CD4-positive, alpha-beta T cell treated with Interleukin-21 for 1 hour (primary cell): Measurements from ENCODE around the gene KBTBD12.

Experiments used
- DNase-seq: peaks from one replicate; pipeline ENCODE4 v3.0.0-alpha.2; 2020

The KBTBD12 gene

DNA sequence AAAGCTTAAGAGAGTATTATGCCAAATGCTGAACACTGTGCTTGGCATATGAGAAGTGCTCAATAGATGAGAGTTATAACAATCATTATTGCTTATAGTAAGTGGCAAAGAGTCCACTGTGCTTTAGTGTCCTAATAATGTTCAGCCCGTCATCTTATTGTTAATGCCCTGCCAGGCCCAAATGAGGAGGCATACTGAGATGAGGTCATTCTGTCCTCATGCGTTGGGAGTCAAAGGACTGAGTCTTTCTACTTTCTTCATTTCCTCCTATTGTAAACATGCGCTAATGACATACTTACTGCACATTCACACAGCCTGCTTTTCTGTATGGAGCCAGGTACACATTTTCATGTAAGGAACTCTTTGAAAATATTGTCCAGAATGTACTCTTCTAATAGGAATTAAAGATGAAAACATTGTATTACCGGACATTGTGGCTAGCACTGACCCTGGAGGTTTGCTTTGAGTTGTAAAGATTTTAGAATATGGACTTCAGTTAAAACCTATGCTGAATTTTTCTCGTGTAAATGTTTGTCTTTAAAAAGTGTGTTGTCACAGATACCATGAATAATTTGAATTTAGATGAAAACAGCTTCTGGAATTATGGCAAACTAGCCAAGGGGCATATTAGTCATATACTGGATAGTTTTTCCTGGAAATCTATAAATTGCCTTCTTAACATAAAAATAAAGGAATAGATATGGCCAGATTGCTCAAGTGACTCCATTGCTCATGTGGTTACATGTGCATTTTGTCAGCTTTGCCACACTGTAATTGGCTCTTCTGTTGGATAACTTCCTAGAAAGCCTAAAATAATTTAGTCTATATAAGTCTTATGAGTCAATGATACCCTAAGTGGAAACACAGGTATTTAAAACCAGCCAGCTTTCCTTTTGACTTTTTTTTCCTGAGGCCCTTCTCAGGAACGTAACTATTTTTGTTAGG lies 38.3 kb downstream of the KBTBD12 start:
- no peak for DNase-seq

DNA sequence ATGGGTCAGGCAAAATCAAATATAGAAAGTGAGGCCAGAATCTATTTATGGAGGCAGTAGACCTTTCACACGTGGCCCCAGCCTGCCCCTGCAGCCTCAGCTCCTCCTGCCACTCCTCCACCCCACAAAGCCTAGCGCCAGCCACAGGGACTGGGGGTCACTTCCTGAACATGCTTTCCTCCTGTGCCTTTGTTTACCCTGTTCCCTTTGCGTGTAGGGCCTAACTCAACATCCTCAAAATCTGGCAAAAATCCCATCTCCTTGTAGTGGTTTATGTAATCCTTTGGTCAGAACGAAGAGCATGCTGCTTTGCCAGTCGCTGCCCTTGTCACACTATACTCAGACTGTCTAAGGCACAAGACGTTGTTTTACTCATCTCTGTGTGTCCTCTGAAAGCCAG lies 39.6 kb downstream of the KBTBD12 start:
- DNase-seq = no peak

DNA sequence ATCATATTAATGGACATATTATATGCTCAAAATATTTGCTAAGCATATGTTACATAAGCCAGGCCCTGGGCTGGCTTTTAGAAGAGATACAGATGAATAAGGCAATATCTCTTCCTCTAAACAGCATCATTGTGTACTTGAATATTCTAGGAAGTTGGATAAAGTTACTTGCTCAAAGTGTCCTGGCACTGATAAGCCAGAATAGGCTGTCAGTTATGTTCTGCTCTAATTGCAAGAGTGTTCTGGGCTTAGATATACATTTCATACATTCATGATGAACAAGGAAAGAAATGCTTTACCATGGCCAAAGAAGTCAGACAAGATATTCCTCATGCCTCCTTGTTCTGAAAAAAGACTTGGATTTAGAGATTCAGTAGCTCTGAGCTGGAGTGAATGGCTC lies 40.7 kb downstream of the KBTBD12 start:
- no peak for DNase-seq

- DNase-seq = no peak
Measured at GRCh38 chr3:127959041-127959440, 44.0 kb downstream of the KBTBD12 start.

DNA sequence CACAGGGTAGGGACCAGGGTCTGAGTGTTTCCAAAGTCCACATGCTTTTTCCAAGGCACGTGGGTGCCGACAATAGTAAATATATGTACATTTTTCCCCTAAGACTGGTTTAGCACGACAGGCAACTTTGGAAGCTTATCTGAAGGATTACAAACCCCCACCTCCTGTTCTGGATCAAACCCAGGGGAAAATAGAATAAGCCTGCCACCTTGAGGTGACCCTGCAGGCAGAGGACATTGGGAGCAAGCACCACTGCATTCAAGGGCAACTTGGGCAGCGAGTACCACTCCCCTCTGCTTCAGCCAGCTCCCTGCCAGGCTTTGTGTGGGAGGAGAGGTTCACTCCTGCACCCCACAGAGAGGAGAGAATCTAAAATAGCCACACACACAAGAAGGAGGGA lies 44.8 kb downstream of the KBTBD12 start:
- no peak for DNase-seq

DNA sequence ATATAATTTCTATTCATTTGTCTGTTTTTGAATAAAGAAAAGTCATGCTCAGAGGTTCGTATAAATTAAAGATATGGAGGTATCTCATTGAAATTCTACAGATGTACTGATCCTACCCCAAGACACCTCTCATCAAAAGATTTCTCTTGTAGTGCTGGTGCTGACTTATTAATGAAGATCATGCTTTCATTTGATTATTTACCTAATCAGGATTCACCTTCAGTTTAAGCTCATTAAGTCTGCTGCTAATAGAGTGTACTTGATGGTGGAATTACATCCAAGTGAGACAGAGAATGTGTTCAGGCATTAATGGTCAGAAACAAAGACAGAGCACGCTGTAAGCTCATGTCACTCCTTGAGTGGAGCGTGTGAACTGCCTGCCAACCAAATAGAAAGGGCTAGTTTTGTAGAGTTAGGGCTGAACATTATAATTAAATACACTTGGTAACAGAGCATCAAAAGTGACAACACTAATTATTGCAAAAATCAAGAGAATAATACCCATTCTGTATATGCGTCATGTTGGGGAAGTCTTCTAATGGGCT lies 45.5 kb downstream of the KBTBD12 start:
- DNase-seq = no peak

GRCh38 chr3:127961124-127961523 lies 46.1 kb downstream of the KBTBD12 start:
- DNase-seq = no peak

GRCh38 chr3:127961963-127962362 lies 46.9 kb downstream of the KBTBD12 start:
- no peak for DNase-seq

DNA sequence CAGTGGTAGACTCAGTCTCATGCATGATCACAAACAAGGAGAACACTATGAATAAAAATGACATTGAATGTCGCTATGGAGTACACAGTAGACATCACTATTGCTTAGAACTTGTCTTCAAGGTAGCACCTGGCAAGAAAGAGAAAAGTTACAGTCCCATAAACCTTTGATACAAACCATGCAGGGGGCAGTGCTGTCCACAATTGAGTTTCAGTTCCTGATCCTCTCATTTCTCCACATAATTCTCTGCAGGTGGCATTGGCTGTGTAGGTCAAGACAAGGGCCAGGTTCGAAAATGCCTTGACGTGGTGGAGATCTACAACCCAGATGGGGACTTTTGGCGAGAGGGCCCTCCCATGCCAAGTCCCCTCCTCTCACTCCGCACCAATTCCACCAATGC lies 47.9 kb downstream of the KBTBD12 start:
- no peak for DNase-seq

GRCh38 chr3:127964053-127964452 lies 49.0 kb downstream of the KBTBD12 start:
- no peak for DNase-seq

DNA sequence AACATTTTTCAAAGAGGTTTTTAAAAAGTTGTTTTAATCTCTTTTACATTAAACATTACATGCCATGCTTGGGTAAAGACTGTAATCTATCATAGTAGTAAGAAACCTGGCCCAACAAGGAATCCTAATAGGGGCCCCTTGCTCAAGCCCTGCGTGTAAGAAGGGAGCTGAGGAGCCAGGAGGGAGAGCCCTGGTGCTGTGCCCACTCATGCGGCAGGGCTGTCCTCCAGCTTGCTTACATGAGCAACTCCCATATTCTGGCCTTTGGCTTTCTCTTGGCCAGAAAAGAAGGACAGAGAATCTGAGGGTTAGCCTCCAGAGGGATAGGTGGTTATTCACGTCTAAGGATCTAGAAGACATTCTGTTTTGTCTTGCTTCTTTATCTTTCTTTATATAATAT lies 49.8 kb downstream of the KBTBD12 start:
- DNase-seq = no peak

DNA sequence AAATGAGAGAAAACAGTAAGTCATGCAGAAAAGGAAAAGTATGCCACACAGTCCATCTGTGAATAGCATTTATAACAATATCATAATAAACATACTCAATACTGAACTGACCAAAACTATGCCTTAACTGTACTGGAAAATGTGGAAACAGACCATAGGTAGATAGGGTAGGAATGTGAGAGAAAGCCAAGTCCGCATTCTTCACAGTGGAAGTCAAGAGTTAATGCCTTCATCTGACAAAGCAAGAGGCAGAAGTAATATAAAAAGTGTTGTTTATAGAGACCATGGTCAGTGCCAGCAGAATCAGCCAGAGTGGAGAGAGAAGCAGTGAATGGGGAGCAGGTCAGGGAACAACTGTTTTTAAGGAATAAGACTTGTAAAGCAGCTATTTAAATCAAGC lies 52.3 kb downstream of the KBTBD12 start:
- no peak for DNase-seq

DNA sequence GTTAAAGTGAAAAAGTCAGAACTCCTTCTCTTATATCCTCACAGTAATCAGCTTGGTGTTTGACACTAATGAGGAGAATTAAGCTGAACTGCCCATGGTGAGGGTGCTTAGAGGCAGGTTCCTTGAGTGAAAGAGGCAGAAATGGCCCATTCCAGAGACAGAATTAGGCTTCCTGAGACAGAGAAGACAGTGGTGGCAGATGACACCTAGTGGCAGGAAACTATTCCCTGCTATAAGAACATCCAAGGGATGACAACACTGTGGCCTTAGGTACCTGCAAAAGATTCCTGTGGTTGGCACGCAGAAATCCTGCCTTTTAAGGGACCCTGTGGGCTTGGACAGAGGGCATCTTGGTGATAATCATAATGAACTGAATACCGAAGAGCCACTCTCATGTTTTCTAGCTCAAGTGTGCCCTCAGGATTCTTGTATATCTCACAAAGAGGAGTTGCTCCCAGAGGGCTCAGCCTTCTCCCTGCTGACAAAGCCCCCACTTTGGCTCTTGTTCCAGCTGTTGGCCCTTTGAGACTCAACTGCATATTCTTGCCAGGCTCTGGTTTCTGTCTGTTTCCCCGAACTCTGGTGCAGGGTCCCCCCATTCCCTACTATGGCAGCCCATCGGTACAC lies 56.0 kb downstream of the KBTBD12 start:
- peak; percentile 15 for DNase-seq

- DNase-seq = no peak
Measured at GRCh38 chr3:127974226-127974625, 59.2 kb downstream of the KBTBD12 start.

GRCh38 chr3:127975153-127976029 lies 60.4 kb downstream of the KBTBD12 start:
- no peak for DNase-seq

DNA sequence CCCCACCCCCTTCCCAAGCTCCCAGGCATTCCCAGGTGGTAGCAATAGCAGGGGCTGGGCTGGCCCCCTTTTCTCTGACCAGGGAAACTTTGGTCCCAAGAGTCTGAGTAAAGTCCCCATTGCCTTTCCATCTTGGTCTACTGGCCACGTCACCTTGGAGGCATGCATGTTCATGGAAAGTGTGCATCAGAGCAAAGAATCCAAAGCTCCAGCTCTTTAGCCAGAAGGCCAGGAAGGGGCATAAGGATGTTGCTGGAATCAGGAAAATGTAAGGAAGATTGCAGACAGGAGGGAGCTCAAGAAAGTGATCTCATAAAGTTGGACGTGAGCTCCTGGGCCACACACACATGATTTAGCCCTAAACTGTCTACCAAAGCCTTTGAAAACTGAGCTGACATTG lies 63.6 kb downstream of the KBTBD12 start:
- DNase-seq = no peak

DNA sequence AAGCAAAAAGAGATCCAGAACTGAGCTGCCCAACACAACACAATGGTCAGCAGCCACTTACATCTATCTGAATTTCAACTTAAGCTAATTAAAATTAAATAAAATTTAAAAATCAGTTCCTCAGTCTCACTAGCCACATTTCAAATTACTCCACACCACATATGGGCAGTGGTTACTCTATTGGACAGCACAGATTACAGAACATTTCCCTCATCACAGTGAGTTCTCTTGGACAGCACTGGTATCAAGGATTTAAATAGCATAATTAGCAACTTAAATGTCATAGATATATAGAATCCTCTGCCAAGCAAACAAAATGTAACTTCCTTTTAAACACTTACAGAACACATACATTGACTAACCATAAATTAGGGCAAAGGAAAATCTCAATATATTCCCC lies 64.4 kb downstream of the KBTBD12 start:
- DNase-seq = no peak

DNA sequence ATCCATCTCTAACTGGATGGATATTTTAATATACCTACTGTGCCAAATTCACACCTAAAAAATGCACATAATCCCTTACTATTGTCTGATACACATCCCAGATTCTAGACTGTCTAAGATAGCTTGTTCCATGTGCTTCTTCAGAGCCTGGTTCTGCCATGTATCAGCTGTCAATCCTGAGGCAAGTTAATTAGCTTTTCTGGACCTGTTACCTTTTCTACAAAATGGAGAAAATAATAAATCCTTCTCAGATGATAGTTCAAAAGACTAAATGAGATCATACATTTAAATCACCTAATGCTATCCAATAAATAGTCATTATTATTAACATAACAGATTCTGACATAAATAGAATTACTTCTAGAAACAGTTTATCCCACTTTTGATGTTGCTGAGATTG lies 66.1 kb downstream of the KBTBD12 start:
- DNase-seq = no peak

DNA sequence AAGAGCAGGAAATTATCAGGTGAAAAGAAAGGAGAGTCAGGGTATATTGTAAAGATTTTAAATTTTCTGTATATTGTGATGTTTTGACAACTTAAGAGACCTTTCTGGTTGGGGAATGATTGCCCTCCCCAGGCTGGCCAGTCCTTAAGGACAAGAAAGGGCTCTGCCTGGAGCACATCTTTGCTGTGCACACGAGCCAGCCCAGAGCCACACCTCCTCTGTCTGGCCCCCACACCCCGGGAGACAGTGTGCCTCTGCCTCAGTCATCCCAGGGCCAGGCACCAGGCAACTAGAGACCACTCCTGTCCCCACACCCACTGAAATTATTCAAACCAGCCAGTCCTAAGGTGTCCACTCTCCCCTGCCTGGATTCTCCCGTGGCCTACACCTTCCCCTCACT lies 67.1 kb downstream of the KBTBD12 start:
- DNase-seq = no peak

- no peak for DNase-seq
Measured at GRCh38 chr3:127984241-127984975, 69.4 kb downstream of the KBTBD12 start.

DNA sequence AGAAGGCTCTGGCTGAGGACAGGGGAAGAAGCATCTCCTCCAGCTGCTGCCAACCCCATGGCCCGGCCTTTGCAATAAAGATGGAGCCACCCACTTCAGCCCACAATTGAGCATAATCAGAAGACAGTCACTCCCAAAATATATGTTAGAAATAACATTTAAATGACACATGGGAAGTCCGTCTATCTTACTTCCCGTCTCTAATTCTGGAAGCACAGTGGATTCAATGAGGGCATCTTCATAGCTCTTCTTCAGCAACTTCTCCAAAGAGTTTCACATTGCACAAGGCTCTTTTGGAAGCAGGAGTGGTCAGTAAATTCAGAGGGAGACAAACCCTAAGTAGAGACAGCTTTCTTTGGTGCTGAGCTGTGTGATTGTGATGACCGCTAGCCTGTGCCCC lies 70.2 kb downstream of the KBTBD12 start:
- DNase-seq = no peak

DNA sequence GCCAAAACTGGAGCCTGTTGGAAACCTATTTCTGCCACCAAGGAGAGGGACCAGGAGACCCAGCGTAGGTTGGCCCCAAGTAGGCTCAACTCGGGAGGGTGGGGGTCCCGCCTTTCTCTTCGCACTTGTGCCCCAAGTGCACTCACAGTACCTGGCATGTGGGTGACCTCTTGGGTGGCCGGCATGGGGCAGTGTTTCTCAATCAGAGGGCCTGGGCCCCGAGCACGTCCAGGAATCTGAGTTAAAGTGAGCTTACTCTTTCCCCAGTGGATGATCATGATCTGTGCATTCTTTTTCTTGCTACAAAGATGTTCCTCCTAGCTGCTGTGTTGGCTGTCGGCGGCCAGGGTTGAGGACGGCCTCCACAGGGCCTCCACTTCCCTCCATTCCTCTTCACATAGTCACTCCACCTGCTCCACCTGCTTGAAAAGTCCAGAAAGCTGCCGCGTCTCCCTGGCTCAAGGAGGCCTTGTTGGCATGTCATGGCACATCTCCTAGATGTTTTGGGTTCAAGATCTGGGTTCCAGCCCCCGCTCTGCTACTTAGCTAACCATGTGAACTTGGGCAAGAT lies 70.7 kb downstream of the KBTBD12 start:
- DNase-seq = no peak
